GM19351 (cell line): ENCODE data around the gene SGCG.
"Not testable (repeated sequence)": the region's sequence is repeated elsewhere in the genome, so short reads cannot be mapped to it uniquely, and the experiment has no call there.

ENCODE experiments used
- ATAC-seq: cut with Tn5 transposase; IDR thresholded peaks from one replicate; pipeline ENCODE4 v1.9.1; 2021; ENCODE audit warnings: mild to moderate bottlenecking, moderate library complexity; ENCODE audit not compliant: unreplicated experiment

Gene SGCG

GRCh38 chr13:23180711-23181110 lies at the start of gene SGCG:
Gene SGCG, plus strand, starts transcription at chr13:23180979. Its CDS starts 22,716 bp downstream, at chr13:23203695.
- no peak for ATAC-seq

DNA sequence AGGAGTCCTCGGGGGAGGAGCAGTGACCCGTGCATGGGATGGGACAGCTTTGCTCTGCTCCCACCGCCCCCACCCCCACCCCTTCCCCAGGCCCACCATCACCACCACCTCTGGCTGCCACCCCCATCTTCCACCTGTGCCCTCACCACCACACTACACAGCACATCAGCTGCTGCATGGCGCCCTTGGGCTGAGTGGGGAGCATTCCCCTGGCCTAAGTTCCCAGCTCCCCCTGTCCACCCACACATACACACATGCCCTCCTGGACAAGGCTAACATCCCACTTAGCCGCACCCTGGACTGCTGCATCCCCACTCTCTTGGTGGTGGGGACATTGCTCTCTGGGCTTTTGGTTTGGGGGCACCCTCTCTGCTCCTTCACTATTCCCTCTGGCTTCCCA lies 46.2 kb upstream of the SGCG start:
- ATAC-seq = no peak

- ATAC-seq = no peak
These were observed 40.3 kb upstream of the SGCG start for GRCh38 chr13:23140492-23140891.

- ATAC-seq = no peak
These were observed 38.8 kb upstream of the SGCG start for GRCh38 chr13:23141964-23142363.

DNA sequence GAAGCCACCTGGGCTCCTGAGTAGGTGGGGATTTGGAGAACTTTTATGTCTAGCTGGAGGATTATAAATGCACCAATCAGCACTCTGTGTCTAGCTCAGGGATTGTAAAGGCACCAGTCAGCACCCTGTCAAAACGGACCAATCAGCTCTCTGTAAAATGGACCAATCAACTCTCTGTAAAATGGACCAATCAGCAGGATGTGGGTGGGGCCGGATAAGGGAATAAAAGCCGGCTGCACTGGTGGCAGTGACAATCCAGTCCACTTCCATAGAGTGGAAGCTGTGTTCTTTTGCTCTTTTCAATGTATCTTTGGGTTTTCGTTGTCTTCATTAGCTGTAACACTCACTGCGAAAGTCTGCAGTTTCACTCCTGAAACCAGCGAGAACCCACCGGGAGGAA lies 38.2 kb upstream of the SGCG start:
- not testable (repeated sequence) for ATAC-seq

DNA sequence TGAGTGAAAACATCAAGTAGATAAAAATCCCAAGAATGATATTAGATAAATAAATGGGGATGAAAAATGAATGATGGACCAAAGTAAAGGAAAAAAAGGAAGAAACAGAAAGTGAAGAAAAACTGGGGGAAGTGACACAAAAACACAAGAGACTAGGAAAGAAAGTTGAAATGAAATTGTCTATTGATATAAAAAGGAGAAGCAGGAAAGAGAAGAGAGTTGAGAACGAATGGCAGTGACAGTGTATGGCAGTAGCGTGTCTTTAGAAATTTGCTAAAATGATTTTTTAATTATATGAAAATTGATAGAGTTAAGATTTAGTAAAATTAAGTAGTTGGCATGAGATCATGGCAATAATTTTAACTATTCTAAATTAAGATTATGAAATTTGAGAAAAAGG lies 36.3 kb upstream of the SGCG start:
- ATAC-seq = no peak

- ATAC-seq = no peak
These were observed 34.8 kb upstream of the SGCG start for GRCh38 chr13:23146006-23146405.

DNA sequence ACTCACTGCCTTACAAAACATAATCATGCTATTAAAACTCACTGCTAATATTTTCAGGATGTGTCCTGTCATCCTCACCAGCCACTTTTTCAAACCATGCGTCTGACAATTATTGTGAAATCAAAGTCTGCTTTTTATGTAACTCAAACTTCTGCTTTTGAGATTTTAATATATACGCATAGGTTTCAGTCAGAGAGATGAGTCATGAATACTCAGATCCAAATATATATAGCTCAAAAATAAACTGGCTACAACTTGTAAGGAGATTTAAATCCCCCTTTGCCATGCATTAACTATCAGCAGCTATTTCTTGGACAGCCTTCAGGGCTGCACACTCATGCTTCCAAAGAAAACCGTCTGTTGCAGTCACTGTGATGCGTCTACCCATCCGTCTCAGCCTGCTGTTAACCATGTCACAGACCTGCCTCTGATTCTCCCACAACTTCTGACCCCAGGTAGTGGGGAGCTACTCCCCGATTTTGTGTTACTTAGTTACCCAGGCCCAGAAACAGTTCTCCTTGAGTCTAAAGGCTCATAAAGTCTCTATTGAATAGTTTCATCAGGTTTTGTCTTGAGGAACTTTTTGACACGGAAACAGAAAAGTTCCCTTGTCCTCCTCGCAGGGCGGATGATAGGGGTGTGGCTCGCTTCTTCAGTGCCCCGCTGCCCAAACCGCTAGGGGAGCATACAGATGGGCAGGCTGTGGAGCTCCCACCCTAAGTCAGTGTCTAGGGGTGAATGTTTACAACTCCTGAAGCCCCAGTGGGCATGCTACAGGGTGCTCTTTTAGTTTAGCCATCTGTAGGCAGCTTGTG lies 33.8 kb upstream of the SGCG start:
- no peak for ATAC-seq

DNA sequence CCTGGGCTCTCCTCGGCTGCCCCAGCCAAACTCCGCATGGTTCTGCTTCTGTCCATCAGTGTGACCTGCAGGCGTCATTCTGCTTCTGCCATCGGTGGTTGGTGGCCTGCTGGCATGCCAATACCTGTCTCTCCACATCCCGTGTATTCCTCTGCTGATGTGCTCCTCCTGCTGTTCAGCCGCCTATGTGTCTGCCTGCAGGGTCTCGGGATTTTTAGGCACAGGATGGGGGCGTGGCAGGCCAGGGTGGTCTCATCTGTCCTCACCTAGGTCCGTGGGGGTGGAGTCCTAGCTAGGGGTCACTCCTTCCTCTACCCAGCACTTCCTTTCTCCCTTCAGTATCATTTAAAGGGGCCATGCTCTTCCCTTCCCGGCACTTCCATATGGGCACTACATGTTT lies 33.0 kb upstream of the SGCG start:
- no peak for ATAC-seq

DNA sequence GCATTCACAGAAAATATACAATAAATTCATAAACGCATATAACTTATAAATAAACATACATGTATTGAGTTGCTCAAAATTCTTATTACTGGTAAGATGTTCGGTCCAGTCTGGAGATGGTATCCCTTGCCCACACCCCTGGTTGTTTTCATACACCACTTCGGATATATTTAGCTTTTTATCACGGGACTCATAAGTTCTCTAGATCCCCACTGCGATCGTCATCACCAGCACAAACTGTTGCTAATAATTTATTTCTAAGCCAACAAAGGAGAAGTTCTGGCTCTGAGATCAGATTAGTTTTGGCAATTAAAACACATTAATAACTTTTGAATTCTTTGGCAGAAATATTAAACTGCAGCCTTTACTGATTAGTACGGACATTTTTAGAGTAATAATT lies 23.0 kb upstream of the SGCG start:
- ATAC-seq = no peak

DNA sequence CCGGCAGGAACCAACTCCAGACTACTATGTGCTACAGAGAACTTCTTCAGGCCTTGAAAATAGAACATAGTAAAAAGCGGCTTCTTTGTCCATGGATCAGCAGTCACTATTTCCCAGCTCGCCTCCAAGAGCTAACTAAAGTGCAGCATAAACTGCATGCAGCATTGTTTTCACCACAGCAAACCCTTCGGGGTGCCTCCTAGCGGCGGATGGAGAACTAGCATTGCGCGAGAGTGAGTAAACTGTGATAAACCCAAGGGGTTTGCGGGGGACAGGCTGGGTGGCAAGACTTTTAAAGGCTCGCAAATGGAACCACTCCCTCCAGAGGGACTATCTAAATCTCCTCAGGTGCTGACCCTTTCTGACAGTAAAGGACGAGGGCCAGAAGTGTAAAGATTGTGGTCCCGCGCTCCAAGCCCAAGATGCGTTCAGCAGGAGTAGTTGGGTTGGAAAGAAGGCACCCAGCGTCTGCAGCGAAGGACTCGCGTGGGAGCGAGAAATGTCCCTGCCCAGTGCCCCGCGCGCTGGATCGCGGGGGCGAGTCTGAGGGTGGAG lies 21.5 kb upstream of the SGCG start:
- ATAC-seq = no peak

GRCh38 chr13:23159760-23160637 lies 20.8 kb upstream of the SGCG start:
- ATAC-seq = no peak

GRCh38 chr13:23160638-23161480 lies 19.9 kb upstream of the SGCG start:
- ATAC-seq = no peak

GRCh38 chr13:23161481-23161825 lies 19.3 kb upstream of the SGCG start:
- no peak for ATAC-seq

- ATAC-seq = no peak
These were observed 4.9 kb upstream of the SGCG start for GRCh38 chr13:23175920-23176319.

GRCh38 chr13:23182142-23182541 lies 1.4 kb downstream of the SGCG start:
- ATAC-seq = no peak

GRCh38 chr13:23183292-23183691 lies 2.5 kb downstream of the SGCG start:
- no peak for ATAC-seq

DNA sequence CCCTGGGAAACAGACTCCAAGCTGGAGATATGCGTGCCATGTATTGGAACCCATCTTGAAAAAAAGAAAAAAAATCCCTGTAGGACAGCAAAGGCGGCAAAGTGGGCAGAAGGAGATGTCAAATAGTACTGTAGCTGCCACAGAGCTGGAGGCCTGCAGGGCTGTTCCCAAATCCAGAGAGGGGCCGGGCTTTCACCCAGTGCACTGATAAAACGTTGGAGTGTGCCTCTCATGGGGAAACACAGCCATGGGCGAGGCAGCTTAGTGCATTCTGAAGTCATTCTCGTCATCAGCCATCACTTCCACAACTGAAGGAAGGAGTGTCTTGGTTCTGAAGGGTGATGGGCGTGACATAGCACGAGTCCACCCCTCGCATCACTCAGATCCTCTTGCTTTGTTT lies 4.8 kb downstream of the SGCG start:
- no peak for ATAC-seq

DNA sequence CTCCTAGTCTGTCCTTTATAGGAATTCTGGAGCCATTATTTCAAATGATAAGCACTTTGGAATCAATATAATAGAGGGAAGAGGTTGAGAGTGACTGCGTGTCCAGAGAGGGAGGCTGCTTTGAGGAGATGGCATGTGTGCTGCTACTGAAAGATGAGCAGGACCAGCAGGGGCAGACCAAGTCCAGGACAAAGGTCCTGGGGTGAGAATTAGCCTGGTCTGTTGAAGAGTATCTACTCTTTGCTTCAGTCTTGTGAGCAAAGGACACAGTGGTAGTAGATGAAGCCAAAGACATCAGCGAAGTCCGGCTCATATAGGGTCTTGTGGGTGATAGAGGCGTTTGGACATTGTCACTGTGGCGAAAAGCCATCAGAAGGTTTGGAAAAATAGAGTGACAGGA lies 21.1 kb downstream of the SGCG start:
- ATAC-seq = no peak

- no peak for ATAC-seq
These were observed 21.6 kb downstream of the SGCG start for GRCh38 chr13:23202383-23202782.

- ATAC-seq = no peak
These were observed 22.7 kb downstream of the SGCG start for GRCh38 chr13:23203516-23203915.
